HG03469 (cell line): ENCODE results near the gene GAS2L3.
A peak's percentile ranks its signal among the peaks of the same experiment; 100 is the strongest.

ENCODE experiments used
- ATAC-seq: cut with Tn5 transposase; IDR thresholded peaks from one replicate; pipeline ENCODE4 v1.9.1; 2021; ENCODE audit warnings: mild to moderate bottlenecking, moderate library complexity, moderate number of reproducible peaks; ENCODE audit not compliant: unreplicated experiment

Gene GAS2L3

GRCh38 chr12:100656856-100657255 is 83.4 kb downstream of the GAS2L3 start:
- no peak for ATAC-seq

- ATAC-seq, result no peak
Observed at GRCh38 chr12:100661300-100661951, 87.9 kb downstream of the GAS2L3 start.

GRCh38 chr12:100666588-100666987 is 93.1 kb downstream of the GAS2L3 start:
- no peak for ATAC-seq

GRCh38 chr12:100668945-100669536 is 95.6 kb downstream of the GAS2L3 start:
- ATAC-seq, result no peak

GRCh38 chr12:100669922-100670321 is 96.4 kb downstream of the GAS2L3 start:
- no peak for ATAC-seq

DNA sequence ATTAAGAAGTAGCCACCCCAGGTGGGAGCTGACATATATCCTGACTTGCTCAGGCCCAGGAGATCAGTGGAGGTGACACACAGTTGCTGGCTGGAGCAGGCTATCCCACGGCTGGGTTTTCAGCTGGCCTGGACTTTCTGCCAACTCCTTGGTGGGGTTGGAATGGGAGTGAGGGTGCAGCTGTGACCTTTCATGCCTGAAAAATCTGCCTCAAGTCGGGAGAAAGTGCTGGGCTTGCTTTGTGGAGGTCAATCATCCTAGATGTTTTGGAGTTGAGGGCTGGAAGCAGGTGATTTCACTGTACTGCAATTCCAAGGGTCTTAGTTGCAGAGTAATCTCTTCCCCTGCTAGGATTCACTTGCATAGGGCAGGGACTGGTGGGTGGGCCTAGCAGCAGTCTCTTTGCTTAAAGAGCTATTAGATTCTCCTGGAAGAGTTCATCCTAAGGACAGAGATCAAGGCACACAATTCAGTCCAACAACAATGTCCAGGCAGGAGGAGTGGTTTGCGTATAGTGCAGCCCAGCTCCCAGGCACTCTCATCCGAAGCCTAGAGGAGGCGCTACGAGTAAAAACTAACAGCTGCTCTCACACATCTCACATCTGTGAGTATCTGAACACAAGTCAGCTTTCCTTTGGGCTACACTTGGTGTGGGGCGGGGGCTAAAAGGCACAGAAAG is 98.1 kb downstream of the GAS2L3 start:
- ATAC-seq, result no peak

DNA sequence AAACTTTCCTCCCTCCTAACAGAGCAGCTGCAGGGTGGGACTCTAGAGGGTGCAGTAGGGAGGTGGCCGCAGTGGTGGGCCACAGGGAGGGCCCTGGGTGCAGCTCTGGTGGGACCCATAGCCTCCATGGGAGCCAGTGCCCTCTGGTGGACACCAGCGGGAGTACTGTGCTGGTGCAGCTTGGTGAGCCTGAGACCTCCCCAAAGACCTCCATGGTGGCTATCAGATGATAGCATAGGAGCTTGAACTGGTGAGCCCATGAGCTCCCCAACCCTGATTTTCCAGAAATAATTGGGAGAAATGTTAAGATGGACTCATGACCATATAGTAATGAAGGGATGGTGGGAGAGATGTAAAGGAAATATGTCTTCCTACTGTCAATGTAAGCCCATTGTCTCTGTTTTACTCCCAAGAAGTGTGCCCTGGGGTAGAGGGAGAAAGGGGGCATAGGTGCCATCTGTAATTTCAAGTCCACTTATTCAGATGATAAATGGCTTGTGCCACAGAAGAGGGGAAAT is 98.7 kb downstream of the GAS2L3 start:
- peak; percentile 47 for ATAC-seq

GRCh38 chr12:100674036-100674888 is 100.8 kb downstream of the GAS2L3 start:
- ATAC-seq, result no peak
